ENCODE results near the gene SLAMF9. TPM values are rescaled to one million over a fixed set of nuclear protein-coding genes. Genes with fewer than 3 reads are reported as not detected.

Gene SLAMF9
- total and polyA plus RNA-seq, 4 donors: 0.25 to 0.68 (median 0.64) TPM; not detected in 1

- no peak for TF ChIP-seq MAX (IDR thresholded peaks at IDR 0.05)
- TF ChIP-seq, protein P1, sequence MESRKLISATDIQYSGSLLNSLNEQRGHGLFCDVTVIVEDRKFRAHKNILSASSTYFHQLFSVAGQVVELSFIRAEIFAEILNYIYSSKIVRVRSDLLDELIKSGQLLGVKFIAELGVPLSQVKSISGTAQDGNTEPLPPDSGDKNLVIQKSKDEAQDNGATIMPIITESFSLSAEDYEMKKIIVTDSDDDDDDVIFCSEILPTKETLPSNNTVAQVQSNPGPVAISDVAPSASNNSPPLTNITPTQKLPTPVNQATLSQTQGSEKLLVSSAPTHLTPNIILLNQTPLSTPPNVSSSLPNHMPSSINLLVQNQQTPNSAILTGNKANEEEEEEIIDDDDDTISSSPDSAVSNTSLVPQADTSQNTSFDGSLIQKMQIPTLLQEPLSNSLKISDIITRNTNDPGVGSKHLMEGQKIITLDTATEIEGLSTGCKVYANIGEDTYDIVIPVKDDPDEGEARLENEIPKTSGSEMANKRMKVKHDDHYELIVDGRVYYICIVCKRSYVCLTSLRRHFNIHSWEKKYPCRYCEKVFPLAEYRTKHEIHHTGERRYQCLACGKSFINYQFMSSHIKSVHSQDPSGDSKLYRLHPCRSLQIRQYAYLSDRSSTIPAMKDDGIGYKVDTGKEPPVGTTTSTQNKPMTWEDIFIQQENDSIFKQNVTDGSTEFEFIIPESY (IDR thresholded peaks at IDR 0.05): no peak
- no peak for TF ChIP-seq FOXA1 (IDR thresholded peaks at IDR 0.05)
- no peak for TF ChIP-seq EGR1 (IDR thresholded peaks at IDR 0.05; ENCODE audit: low read depth in 2 of 2)
- no peak for TF ChIP-seq YY1 (IDR thresholded peaks at IDR 0.05)
- TF ChIP-seq RXRA (IDR thresholded peaks at IDR 0.05): no peak
- no peak for TF ChIP-seq HNF4G (IDR thresholded peaks at IDR 0.05)
- TF ChIP-seq RAD21 (IDR thresholded peaks at IDR 0.05): no peak
- TF ChIP-seq JUND (IDR thresholded peaks at IDR 0.05): no peak
- TF ChIP-seq, protein P2, sequence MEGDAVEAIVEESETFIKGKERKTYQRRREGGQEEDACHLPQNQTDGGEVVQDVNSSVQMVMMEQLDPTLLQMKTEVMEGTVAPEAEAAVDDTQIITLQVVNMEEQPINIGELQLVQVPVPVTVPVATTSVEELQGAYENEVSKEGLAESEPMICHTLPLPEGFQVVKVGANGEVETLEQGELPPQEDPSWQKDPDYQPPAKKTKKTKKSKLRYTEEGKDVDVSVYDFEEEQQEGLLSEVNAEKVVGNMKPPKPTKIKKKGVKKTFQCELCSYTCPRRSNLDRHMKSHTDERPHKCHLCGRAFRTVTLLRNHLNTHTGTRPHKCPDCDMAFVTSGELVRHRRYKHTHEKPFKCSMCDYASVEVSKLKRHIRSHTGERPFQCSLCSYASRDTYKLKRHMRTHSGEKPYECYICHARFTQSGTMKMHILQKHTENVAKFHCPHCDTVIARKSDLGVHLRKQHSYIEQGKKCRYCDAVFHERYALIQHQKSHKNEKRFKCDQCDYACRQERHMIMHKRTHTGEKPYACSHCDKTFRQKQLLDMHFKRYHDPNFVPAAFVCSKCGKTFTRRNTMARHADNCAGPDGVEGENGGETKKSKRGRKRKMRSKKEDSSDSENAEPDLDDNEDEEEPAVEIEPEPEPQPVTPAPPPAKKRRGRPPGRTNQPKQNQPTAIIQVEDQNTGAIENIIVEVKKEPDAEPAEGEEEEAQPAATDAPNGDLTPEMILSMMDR (IDR thresholded peaks at IDR 0.05; ENCODE audit: low read depth, low read length, missing input control): no peak
- no peak for TF ChIP-seq FOXA2 (IDR thresholded peaks at IDR 0.05)
- TF ChIP-seq NR2F2 (IDR thresholded peaks at IDR 0.05): no peak
- TF ChIP-seq, protein P3, sequence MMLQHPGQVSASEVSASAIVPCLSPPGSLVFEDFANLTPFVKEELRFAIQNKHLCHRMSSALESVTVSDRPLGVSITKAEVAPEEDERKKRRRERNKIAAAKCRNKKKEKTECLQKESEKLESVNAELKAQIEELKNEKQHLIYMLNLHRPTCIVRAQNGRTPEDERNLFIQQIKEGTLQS (IDR thresholded peaks at IDR 0.05): no peak
- TF ChIP-seq, protein P4, sequence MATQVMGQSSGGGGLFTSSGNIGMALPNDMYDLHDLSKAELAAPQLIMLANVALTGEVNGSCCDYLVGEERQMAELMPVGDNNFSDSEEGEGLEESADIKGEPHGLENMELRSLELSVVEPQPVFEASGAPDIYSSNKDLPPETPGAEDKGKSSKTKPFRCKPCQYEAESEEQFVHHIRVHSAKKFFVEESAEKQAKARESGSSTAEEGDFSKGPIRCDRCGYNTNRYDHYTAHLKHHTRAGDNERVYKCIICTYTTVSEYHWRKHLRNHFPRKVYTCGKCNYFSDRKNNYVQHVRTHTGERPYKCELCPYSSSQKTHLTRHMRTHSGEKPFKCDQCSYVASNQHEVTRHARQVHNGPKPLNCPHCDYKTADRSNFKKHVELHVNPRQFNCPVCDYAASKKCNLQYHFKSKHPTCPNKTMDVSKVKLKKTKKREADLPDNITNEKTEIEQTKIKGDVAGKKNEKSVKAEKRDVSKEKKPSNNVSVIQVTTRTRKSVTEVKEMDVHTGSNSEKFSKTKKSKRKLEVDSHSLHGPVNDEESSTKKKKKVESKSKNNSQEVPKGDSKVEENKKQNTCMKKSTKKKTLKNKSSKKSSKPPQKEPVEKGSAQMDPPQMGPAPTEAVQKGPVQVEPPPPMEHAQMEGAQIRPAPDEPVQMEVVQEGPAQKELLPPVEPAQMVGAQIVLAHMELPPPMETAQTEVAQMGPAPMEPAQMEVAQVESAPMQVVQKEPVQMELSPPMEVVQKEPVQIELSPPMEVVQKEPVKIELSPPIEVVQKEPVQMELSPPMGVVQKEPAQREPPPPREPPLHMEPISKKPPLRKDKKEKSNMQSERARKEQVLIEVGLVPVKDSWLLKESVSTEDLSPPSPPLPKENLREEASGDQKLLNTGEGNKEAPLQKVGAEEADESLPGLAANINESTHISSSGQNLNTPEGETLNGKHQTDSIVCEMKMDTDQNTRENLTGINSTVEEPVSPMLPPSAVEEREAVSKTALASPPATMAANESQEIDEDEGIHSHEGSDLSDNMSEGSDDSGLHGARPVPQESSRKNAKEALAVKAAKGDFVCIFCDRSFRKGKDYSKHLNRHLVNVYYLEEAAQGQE (IDR thresholded peaks at IDR 0.05): no peak
- TF ChIP-seq GABPA (IDR thresholded peaks at IDR 0.05 in 1 of 2, conservative IDR thresholded peaks at IDR 0.05 in 1 of 2): no peak
- TF ChIP-seq SP1 (IDR thresholded peaks at IDR 0.05): no peak
- no peak for TF ChIP-seq HNF4A (conservative IDR thresholded peaks at IDR 0.05)
- TF ChIP-seq TAF1 (conservative IDR thresholded peaks at IDR 0.05): no peak
- Histone ChIP-seq H3K27me3 (ENCODE audit: control insufficient read depth in 4 of 4, insufficient read depth in 4 of 4, low read length in 3 of 4) (no peaks in the 10 kb centered on the region), H3K27ac (ENCODE audit: low read depth in 1 of 2, low read length in 2 of 2) (no peak overlapping the region), H3K4me3 (ENCODE audit: low read depth in 1 of 3, low read length in 3 of 3) (no peak overlapping the region), H3K9ac (ENCODE audit: low read depth in 1 of 2, low read length in 2 of 2) (no peak overlapping the region), H3K9me3 (ENCODE audit: control insufficient read depth in 4 of 4, low read length in 3 of 4) (no peaks in the 10 kb centered on the region), H3K4me1 (ENCODE audit: control insufficient read depth in 4 of 4, insufficient read depth in 4 of 4, low read length in 3 of 4) (peaks cover 12 to 42% (median 28%) of the 10 kb centered on the region in 4 donors), H3K36me3 (ENCODE audit: control insufficient read depth in 4 of 4, insufficient read depth in 3 of 4, low read depth in 1 of 4, low read length in 3 of 4) (peaks cover 0 to under 1% (median 0%) of the 10 kb centered on the region in 4 donors)
- 69% methylated on average over 3 of the region's 3 CpGs for WGBS
- no peak for DNase-seq (ENCODE audit: low spot score)
Measured at GRCh38 chr1:159939678-159940002, 14.4 kb downstream of the SLAMF9 start.

All from liver (tissue), 9 donors.